ENCODE measurements around the gene LTBP3. TPM values are rescaled to one million over a fixed set of nuclear protein-coding genes. Genes with fewer than 3 reads are reported as not detected.
A peak's percentile ranks its signal among the peaks of the same experiment; 100 is the strongest.
"Not testable (repeated sequence)": the region's sequence is repeated elsewhere in the genome, so short reads cannot be mapped to it uniquely, and the experiment has no call there.

LTBP3 gene
- total RNA-seq, 8 experiments from 2014 or later = 1.5 to 69.9 (median 25.5) TPM

- peak overlapping the region; percentile 53 to 95 (median 88) for H3K4me3 ChIP-seq
- H3K4me1 ChIP-seq (replicated peaks in 1 of 2) = peaks cover 20 to 27% of the 10 kb centered on the region in 2 donors
- ATAC-seq (replicated peaks in 6 of 8) = no peak
- no peak overlapping the region for H3K27ac ChIP-seq
- in situ Hi-C loops (cut with MboI; ENCODE audit: low pct_unique_long_range_greater_than_20kb in 2 of 9, low sequenced_read_pairs in 9 of 9, unreplicated experiment in 9 of 9) = no loop called here
- 5 to 58% methylated on average over 4 to 6 of the region's 22 CpGs; no CpG with 5 or more reads in 8 of the 10 experiments for WGBS, 10 experiments
These were observed 15.4 kb upstream of the LTBP3 start for GRCh38 chr11:65573391-65574079.

GRCh38 chr11:65572356-65573051 lies 14.3 kb upstream of the LTBP3 start, which contains the start of gene FAM89B:
Gene FAM89B, plus strand, starts transcription at chr11:65572538. Its CDS starts 132 bp downstream, at chr11:65572670.
- 0% methylated on average over 5 of the region's 86 CpGs; no CpG with 5 or more reads in 9 of the 10 experiments for WGBS, 10 experiments
- Histone ChIP-seq H3K4me1 (replicated peaks in 1 of 2) (peaks cover 21 to 29% of the 10 kb centered on the region in 2 donors), H3K4me3 (peak within 1 kb of the TSS; percentile 53 to 95 (median 88)), H3K27ac (peak within 1 kb of the TSS; percentile 85 to 95)
- in situ Hi-C loops (cut with MboI; ENCODE audit: low pct_unique_long_range_greater_than_20kb in 2 of 9, low sequenced_read_pairs in 9 of 9, unreplicated experiment in 9 of 9) = no loop called here
- peak; percentile 6 to 33 (median 26) for ATAC-seq (replicated peaks in 6 of 8)

GRCh38 chr11:65571940-65572339 lies 13.8 kb upstream of the LTBP3 start:
- 12% methylated on average over 3 of the region's 11 CpGs; no CpG with 5 or more reads in 9 of the 10 experiments for WGBS, 10 experiments
- in situ Hi-C loops (cut with MboI; ENCODE audit: low pct_unique_long_range_greater_than_20kb in 2 of 9, low sequenced_read_pairs in 9 of 9, unreplicated experiment in 9 of 9) = no loop called here
- peak in 1 of 8 experiments; percentile 1 for ATAC-seq (replicated peaks in 6 of 8)
- H3K4me1 ChIP-seq (replicated peaks in 1 of 2) = peaks cover 21 to 29% of the 10 kb centered on the region in 2 donors
- H3K27ac ChIP-seq = peak overlapping the region; percentile 85 to 95
- H3K4me3 ChIP-seq = peak overlapping the region; percentile 53 to 95 (median 88)

DNA sequence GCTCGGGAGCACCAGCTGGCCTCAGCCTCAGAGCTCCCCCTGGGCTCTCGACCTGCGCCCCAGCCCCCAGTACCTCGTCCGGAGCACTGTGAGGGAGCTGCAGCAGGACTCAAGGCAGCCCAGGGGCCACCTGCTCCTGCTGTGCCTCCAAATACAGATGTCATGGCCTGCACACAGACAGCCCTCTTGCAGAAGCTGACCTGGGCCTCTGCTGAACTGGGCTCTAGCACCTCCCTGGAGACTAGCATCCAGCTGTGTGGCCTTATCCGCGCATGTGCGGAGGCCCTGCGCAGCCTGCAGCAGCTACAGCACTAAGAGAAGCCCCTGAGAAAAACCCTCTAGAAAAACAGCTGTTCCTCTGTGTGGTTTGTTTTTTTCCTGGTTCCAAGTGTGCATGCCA lies 13.3 kb upstream of the LTBP3 start:
- no peak for ATAC-seq (replicated peaks in 6 of 8)
- H3K4me3 ChIP-seq = peak overlapping the region; percentile 53 to 95 (median 88)
- in situ Hi-C loops (cut with MboI; ENCODE audit: low pct_unique_long_range_greater_than_20kb in 2 of 9, low sequenced_read_pairs in 9 of 9, unreplicated experiment in 9 of 9) = no loop called here
- H3K4me1 ChIP-seq (replicated peaks in 1 of 2) = peaks cover 21 to 29% of the 10 kb centered on the region in 2 donors
- 64 to 100% methylated on average over 1 to 4 of the region's 9 CpGs; no CpG with 5 or more reads in 8 of the 10 experiments for WGBS, 10 experiments
- peak overlapping the region in 1 of 2 donors; percentile 95 for H3K27ac ChIP-seq

GRCh38 chr11:65569973-65570918 lies 12.1 kb upstream of the LTBP3 start, which contains the start of gene ZNRD2:
Gene ZNRD2, plus strand, starts transcription at chr11:65570477. Its CDS starts 15 bp downstream, at chr11:65570492.
- in situ Hi-C loops (cut with MboI; ENCODE audit: low pct_unique_long_range_greater_than_20kb in 2 of 9, low sequenced_read_pairs in 9 of 9, unreplicated experiment in 9 of 9) = no loop called here
- peak; percentile 60 to 88 (median 82) for ATAC-seq (replicated peaks in 6 of 8)
- H3K4me3 ChIP-seq = peak within 1 kb of the TSS; percentile 53 to 95 (median 88)
- 0 to 5% (median 0%) methylated on average over 1 to 15 of the region's 89 CpGs; no CpG with 5 or more reads in 5 of the 10 experiments for WGBS, 10 experiments
- H3K4me1 ChIP-seq (replicated peaks in 1 of 2) = peaks cover 21 to 26% of the 10 kb centered on the region in 2 donors
- H3K27ac ChIP-seq = peak within 1 kb of the TSS; percentile 90 to 95

DNA sequence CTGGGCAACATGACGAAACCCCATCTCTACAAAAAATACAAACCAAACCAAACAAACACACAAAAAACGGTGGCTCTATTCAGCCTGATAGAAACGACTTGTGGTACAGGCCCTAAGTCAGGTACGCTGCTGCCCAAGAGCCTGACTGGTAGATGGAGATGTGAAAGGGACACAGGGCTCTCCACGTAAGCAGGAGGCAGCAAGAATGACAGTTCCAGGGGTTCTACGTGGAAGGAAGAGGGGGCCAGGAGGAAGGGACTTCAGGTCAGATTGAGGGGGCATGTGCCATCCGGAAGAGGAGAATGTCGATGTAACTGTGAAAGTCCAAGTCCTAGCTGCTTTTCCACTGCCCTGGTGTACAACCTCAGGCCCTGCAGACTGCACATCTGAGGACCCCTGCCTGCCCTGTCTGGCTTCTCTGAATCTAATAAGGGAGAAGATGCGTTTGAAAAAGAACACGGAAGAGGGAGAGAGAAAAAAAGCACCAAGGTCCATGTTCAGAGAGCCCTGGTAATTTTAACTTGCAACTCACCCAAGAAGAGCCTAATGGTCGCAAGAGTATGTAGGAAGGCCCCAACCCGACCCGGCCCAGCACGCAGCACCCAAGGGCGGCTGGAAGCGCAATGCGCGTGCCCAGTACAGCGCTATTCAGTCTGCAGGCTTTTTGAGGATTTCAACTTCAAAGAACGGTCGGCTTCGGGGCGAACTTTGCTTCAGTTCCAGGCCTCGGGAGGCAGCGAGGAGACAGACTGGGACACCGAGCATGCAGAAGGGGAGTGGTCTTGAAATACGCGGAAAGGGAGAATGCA lies 11.2 kb upstream of the LTBP3 start:
- H3K4me1 ChIP-seq (replicated peaks in 1 of 2) = peaks cover 21 to 25% of the 10 kb centered on the region in 2 donors
- peak overlapping the region; percentile 53 to 95 (median 88) for H3K4me3 ChIP-seq
- peak overlapping the region; percentile 90 to 95 for H3K27ac ChIP-seq
- in situ Hi-C loops (cut with MboI; ENCODE audit: low pct_unique_long_range_greater_than_20kb in 2 of 9, low sequenced_read_pairs in 9 of 9, unreplicated experiment in 9 of 9) = no loop called here
- WGBS, 10 experiments = 0 to 40% (median 16%) methylated on average over 1 to 11 of the region's 28 CpGs; no CpG with 5 or more reads in 2 of the 10 experiments
- peak in 7 of 8 experiments; percentile 0 to 8 (median 3) for ATAC-seq (replicated peaks in 6 of 8)

- WGBS, 10 experiments = 63 to 100% (median 79%) methylated on average over 1 to 7 of the region's 7 CpGs
- ATAC-seq (replicated peaks in 6 of 8) = no peak
- no peak overlapping the region for H3K4me3 ChIP-seq
- in situ Hi-C loops (cut with MboI; ENCODE audit: low pct_unique_long_range_greater_than_20kb in 2 of 9, low sequenced_read_pairs in 9 of 9, unreplicated experiment in 9 of 9) = no loop called here
- no peak overlapping the region for H3K27ac ChIP-seq
- peaks cover 14 to 16% of the 10 kb centered on the region in 2 donors for H3K4me1 ChIP-seq (replicated peaks in 1 of 2)
These were observed 7.7 kb upstream of the LTBP3 start for GRCh38 chr11:65565624-65566453.

- H3K4me3 ChIP-seq; in situ Hi-C loops (cut with MboI; ENCODE audit: low pct_unique_long_range_greater_than_20kb in 2 of 9, low sequenced_read_pairs in 9 of 9, unreplicated experiment in 9 of 9); H3K27ac ChIP-seq; ATAC-seq (replicated peaks in 6 of 8): not testable (repeated sequence)
- WGBS, 10 experiments = 60 to 100% (median 89%) methylated on average over 1 to 5 of the region's 12 CpGs; no CpG with 5 or more reads in 4 of the 10 experiments
- peaks cover 15 to 24% of the 10 kb centered on the region in 2 donors for H3K4me1 ChIP-seq (replicated peaks in 1 of 2)
These were observed 6.9 kb upstream of the LTBP3 start for GRCh38 chr11:65564879-65565559.

GRCh38 chr11:65563601-65564000 lies 5.4 kb upstream of the LTBP3 start:
- no peak for ATAC-seq (replicated peaks in 6 of 8)
- 93 to 100% (median 100%) methylated on average over 1 to 4 of the region's 4 CpGs; no CpG with 5 or more reads in 2 of the 10 experiments for WGBS, 10 experiments
- in situ Hi-C loops (cut with MboI; ENCODE audit: low pct_unique_long_range_greater_than_20kb in 2 of 9, low sequenced_read_pairs in 9 of 9, unreplicated experiment in 9 of 9) = no loop called here
- Histone ChIP-seq H3K27ac (no peak overlapping the region), H3K4me3 (no peak overlapping the region), H3K4me1 (replicated peaks in 1 of 2) (peaks cover 15 to 31% of the 10 kb centered on the region in 2 donors)

- no peak overlapping the region for H3K4me3 ChIP-seq
- in situ Hi-C loops (cut with MboI; ENCODE audit: low pct_unique_long_range_greater_than_20kb in 2 of 9, low sequenced_read_pairs in 9 of 9, unreplicated experiment in 9 of 9) = no loop called here
- no peak for ATAC-seq (replicated peaks in 6 of 8)
- no peak overlapping the region for H3K27ac ChIP-seq
- H3K4me1 ChIP-seq (replicated peaks in 1 of 2) = peaks cover 16 to 30% of the 10 kb centered on the region in 2 donors
- WGBS, 10 experiments = 50 to 100% (median 83%) methylated on average over 1 to 6 of the region's 9 CpGs; no CpG with 5 or more reads in 2 of the 10 experiments
These were observed 4.6 kb upstream of the LTBP3 start for GRCh38 chr11:65562788-65563187.
